ENCODE measurements around the gene COL27A1.

Gene COL27A1

GRCh38 chr9:114184071-114184470 lies 28.7 kb downstream of the COL27A1 start:
- TF ChIP-seq FOXP2 (optimal IDR thresholded peaks at IDR 0.05; ENCODE audit: borderline replicate concordance, extremely low read depth, extremely low read length, insufficient read depth) = no peak
- TF ChIP-seq SIN3A (IDR thresholded peaks at IDR 0.05; ENCODE audit: borderline replicate concordance, insufficient read depth, low read length) = no peak
- TF ChIP-seq POLR2AphosphoS5 (IDR thresholded peaks at IDR 0.05; ENCODE audit: low read depth, low read length) = no peak
- no peak for TF ChIP-seq TAF1 (IDR thresholded peaks at IDR 0.05; ENCODE audit: borderline replicate concordance, insufficient read depth, low read length)
- TF ChIP-seq, protein P1, sequence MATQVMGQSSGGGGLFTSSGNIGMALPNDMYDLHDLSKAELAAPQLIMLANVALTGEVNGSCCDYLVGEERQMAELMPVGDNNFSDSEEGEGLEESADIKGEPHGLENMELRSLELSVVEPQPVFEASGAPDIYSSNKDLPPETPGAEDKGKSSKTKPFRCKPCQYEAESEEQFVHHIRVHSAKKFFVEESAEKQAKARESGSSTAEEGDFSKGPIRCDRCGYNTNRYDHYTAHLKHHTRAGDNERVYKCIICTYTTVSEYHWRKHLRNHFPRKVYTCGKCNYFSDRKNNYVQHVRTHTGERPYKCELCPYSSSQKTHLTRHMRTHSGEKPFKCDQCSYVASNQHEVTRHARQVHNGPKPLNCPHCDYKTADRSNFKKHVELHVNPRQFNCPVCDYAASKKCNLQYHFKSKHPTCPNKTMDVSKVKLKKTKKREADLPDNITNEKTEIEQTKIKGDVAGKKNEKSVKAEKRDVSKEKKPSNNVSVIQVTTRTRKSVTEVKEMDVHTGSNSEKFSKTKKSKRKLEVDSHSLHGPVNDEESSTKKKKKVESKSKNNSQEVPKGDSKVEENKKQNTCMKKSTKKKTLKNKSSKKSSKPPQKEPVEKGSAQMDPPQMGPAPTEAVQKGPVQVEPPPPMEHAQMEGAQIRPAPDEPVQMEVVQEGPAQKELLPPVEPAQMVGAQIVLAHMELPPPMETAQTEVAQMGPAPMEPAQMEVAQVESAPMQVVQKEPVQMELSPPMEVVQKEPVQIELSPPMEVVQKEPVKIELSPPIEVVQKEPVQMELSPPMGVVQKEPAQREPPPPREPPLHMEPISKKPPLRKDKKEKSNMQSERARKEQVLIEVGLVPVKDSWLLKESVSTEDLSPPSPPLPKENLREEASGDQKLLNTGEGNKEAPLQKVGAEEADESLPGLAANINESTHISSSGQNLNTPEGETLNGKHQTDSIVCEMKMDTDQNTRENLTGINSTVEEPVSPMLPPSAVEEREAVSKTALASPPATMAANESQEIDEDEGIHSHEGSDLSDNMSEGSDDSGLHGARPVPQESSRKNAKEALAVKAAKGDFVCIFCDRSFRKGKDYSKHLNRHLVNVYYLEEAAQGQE (IDR thresholded peaks at IDR 0.05; ENCODE audit: insufficient read depth in 1 of 2, low read depth in 2 of 2, low read length in 2 of 2) = no peak

GRCh38 chr9:114184866-114185265 lies 29.5 kb downstream of the COL27A1 start:
- TF ChIP-seq TAF1 (IDR thresholded peaks at IDR 0.05; ENCODE audit: borderline replicate concordance, insufficient read depth, low read length) (no peak), FOXP2 (optimal IDR thresholded peaks at IDR 0.05; ENCODE audit: borderline replicate concordance, extremely low read depth, extremely low read length, insufficient read depth) (no peak), SIN3A (IDR thresholded peaks at IDR 0.05; ENCODE audit: borderline replicate concordance, insufficient read depth, low read length) (no peak), POLR2AphosphoS5 (IDR thresholded peaks at IDR 0.05; ENCODE audit: low read depth, low read length) (no peak)
- TF ChIP-seq, protein P1 (IDR thresholded peaks at IDR 0.05; ENCODE audit: insufficient read depth in 1 of 2, low read depth in 2 of 2, low read length in 2 of 2) = no peak

DNA sequence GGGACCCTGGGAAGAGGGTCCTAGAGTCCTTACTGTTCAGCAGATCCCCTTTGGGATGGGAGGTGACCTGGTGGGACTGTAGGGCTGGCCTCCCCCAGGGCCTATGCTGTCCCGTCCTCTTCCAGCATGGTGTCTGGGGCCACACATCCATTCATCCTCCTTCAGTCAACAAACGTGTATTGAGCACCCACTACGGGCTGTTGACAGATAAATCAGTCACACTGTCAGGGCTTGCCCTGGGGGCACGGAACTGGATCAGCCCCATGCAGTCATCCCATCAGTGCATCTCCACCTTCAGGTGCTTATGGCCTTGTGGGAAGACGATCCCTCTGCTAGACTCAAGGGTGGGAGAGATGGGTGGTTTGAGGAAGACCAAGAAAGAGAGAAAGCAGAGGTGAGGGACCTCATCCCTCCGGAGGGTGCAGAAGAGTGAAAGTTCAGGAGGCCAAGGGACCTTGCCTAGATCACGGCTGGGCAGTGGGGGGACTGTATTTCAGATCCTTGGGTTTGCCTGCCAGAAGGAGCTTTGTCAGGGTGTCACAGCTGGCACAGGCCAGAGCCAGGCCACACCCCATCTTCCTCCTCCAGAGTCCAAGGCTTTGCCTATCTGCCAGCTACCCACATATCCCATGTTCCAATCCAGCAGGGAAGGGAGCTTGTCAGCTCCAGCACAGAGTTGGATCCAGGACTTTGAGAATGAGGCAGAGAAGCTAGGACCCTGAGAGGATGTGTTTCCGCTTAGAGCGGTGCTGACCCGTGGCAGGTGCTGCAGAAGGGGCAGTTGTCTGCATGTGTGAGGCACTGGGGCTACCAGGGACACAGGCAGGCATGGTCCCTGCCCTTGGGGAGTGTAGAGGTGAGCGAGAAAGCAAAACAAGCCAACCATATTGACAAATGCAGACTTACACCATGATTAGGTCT lies 30.5 kb downstream of the COL27A1 start:
- TF ChIP-seq TAF1 (IDR thresholded peaks at IDR 0.05; ENCODE audit: borderline replicate concordance, insufficient read depth, low read length) (no peak), SIN3A (IDR thresholded peaks at IDR 0.05; ENCODE audit: borderline replicate concordance, insufficient read depth, low read length) (no peak), FOXP2 (optimal IDR thresholded peaks at IDR 0.05; ENCODE audit: borderline replicate concordance, extremely low read depth, extremely low read length, insufficient read depth) (no peak), POLR2AphosphoS5 (IDR thresholded peaks at IDR 0.05; ENCODE audit: low read depth, low read length) (no peak)
- TF ChIP-seq, protein P1 (IDR thresholded peaks at IDR 0.05; ENCODE audit: insufficient read depth in 1 of 2, low read depth in 2 of 2, low read length in 2 of 2) = no peak

DNA sequence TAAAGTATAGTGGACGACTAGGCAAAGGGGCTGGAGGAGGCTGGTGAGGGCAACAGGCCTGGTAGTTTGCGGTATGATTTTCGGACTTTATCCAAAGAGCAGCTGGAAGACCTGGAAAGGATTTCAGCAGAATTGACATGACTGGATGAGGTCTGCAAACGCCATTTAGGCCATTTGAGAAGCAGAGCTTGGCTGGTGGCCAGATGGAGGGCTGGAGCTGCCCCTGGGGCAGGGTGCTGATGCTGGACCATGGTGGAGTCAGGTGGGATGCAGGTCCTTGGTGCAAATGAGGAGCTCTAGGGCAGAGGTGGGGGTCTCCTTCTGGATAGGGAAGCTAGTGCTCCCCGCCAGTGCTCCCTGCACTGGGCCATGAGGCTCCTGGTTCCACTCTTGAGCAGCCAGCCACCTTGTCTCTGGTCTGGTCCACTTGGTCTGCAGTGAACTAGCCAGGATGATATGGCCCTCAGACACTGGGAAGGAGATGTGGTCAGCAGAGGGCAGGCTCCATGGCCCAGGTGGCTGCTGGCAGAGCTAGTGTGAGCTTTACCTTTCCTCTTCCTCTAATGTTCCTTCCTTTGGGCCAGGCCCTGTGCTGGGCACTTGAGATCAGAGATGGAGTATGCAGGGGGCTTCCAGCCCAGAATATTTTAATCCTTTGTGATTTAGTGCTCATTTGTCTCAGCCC lies 31.4 kb downstream of the COL27A1 start:
- no peak for TF ChIP-seq POLR2AphosphoS5 (IDR thresholded peaks at IDR 0.05; ENCODE audit: low read depth, low read length)
- no peak for TF ChIP-seq SIN3A (IDR thresholded peaks at IDR 0.05; ENCODE audit: borderline replicate concordance, insufficient read depth, low read length)
- no peak for TF ChIP-seq FOXP2 (optimal IDR thresholded peaks at IDR 0.05; ENCODE audit: borderline replicate concordance, extremely low read depth, extremely low read length, insufficient read depth)
- TF ChIP-seq TAF1 (IDR thresholded peaks at IDR 0.05; ENCODE audit: borderline replicate concordance, insufficient read depth, low read length) = no peak
- TF ChIP-seq, protein P1 (IDR thresholded peaks at IDR 0.05; ENCODE audit: insufficient read depth in 1 of 2, low read depth in 2 of 2, low read length in 2 of 2) = no peak
